NCI-H187 treated with DMSO at 0.1 percent for 48 hours (cell line): ENCODE measurements around the gene USP4.

Experiments
- DNase-seq: peaks from one replicate; lab custom pipeline; 2025; lab: John Stamatoyannopoulos, UW

The USP4 gene

DNA sequence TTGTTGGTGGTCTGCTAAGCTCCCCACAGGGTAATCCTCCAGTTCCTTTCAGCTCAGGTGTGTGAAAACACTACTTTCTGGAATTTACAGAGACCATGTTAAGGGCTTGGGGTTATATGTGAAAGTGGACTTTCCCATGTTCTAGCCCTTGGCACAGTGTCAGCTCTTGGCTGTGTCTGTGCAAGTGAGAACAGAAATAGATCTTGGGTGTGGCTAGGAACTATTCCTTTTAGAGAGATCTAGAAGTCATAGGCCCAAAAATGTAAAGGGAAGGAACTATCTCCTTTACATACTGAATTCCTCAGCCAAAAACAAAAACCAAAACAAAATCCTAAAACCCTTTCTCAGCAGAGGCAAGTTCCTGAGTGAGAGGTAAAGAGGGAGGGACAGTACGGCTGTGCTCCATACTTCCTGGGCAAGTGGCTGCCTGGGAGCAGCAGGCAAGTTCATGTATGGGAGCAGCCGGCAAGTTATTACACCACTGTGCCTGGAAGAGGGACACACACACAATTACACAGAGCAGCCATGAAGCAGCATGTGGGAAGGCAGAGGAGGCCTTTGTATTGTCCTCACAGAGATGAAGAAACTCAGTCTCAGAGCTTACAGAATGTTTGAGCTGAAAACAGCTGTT lies 43.0 kb downstream of the USP4 start:
- DNase-seq = no peak

DNA sequence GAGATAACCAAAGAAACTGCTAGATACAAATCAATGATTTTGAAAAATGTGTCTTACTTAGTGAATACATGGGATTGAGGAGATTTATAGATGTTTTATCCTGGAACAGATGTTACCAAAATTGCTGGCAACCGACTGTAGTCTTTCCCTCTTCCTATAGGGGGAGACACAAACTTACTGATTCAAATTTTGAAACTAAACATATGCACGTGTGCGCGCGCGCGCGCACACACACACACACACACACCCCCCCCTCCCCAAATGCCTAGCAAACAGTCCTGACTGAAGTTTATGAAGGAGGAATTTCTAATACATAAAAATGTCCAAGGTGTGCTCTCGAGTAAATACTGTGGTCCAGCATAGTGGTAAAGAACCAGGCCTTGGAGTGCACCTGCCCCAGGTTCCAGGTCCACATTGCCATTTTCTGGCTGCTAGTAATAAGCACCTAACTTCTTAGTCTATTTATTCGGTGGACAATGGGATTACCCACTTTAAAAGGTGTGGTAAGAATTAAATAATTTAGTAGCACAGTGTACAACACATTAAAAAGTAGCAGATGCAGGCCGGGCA lies 44.3 kb downstream of the USP4 start:
- DNase-seq = no peak

DNA sequence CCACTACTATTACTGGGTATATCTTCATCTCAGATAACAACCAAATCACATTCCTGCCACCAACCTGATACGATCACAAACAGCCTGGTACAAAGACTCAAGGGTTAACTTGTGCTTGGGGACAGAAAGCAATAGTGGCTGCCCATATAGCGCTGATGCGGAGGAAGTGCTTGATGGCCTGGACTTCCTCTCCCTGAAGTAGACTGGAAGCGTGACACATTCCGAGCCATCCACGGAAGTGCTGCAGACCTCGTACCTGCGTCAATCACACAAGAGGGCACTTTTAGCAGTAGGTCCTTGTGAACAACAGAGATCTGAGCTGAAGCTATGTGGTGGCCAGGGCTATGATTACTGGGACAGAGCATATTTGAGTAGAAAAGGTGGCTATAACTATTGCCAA lies 45.5 kb downstream of the USP4 start:
- DNase-seq = no peak

DNA sequence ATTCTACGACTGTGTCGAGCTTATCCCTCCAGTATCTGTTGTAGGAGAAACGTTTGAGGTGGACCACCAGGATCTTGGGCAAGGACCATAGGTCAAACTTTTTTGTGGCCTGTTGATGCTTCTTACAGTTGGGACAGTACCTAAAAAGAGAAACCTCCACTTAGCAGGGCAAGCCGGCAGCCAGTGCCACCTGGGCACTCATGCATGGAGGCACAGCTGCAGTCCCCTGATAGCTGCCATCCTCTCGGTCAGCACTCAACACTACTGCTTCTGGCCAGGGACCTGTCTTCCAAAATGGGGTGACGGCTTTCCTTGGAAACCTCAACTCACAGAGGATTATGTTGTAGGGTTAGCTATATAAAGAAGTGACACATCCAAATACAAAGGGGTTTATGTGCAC lies 55.9 kb downstream of the USP4 start:
- DNase-seq = no peak

DNA sequence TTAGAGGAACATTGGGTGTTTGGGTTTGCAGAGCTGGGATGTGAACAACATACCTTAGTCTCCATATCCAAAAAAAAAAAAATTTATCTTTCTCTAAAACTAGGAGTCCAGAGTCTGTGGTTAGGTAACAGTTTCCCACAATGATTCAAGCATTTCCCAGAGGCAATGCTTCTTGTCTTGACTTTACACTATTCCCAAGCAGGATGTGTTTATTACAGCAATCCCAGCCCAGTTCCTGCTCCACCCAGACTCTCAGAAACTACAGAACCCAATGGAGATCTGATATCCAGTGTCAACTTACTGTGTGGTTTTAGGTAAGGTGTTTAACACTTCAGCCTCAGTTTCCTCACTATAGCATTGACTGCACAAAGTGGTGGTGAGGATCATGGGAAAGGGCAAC lies 60.5 kb downstream of the USP4 start:
- no peak for DNase-seq

DNA sequence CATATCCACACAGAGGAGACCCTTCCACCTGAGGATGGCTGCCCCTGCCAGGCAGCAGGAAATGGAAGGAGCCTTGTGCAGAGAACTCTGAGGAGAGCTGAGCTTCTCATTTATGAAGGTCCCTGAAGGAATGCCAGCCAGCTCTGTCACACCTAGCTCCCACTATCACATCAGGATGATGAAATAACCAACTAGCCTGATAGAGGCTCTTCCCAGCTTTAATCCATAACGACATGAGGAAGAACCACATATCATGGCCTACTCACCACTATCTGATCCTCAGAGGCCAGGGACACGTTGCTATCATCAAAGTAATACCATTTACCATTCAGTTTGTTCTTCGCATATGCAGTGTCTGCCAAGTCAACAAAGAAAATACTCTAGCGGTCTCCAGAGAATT lies 61.3 kb downstream of the USP4 start:
- no peak for DNase-seq

DNA sequence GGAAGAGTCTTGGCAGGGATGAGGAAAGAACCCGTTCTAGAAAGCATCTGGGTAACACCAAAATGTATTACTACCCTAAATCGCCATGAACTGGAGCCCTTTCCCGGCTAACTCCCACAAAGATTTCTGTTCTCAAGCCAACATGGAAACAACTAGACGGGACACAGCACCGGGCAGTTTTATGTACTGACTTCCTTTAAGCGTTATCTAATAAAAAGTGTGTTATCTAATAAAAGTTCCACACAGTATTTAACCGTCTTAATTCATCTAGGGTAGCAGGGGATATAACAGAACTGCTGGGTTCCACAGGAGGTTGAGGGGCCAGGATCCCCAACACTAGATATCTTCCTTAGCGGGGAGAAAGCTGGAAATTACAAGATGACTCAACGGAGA lies 62.5 kb downstream of the USP4 start:
- DNase-seq = no peak

DNA sequence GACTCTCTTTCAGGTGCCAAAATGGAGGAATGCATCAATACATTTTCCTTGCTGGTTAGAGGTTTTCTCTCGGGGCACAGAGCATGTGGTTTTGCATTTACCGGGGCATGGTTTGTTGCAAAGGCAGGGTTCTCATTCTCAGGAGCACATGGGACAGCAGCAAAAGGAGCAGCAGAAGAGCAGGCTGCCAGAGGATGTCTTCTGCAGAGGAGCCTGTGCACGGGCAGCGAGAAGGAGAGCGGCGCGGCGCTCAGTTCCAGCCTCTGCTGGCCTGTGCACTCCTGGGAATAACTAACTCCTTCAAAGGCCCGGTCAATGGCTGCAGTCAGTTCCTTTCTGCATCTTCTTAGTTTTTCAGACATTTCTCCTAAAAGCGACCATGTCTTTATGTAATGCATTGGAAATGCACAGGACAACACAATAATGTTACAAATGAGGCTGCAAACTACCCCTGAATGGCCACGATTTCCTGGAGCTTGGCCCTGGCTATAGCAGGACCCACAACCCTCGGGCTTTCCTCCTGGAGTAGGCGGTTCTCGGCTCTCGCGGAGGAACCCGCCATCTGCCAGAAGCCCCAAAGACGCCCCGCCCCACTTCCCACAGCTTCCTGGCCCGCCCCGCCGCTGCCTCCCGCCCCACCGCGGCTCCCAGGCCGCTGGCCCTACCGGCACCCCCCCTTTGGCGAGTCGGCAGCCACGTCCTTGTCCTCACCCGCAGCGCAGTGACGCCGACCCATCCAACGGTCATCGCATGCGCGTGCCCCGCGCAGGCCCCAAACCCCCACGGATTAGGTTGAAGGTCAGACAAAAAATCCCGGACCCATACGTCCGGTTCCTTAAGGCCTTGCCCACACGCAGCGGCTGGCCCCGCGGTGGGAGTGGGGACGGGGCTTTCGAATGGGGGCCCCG lies 63.1 kb downstream of the USP4 start, which contains the start of gene C3orf62:
Gene C3orf62 (minus strand): TSS at position 758 of the 908 bp plus-strand sequence. CDS start 360 bp downstream, at position 398.
- DNase-seq = no peak

DNA sequence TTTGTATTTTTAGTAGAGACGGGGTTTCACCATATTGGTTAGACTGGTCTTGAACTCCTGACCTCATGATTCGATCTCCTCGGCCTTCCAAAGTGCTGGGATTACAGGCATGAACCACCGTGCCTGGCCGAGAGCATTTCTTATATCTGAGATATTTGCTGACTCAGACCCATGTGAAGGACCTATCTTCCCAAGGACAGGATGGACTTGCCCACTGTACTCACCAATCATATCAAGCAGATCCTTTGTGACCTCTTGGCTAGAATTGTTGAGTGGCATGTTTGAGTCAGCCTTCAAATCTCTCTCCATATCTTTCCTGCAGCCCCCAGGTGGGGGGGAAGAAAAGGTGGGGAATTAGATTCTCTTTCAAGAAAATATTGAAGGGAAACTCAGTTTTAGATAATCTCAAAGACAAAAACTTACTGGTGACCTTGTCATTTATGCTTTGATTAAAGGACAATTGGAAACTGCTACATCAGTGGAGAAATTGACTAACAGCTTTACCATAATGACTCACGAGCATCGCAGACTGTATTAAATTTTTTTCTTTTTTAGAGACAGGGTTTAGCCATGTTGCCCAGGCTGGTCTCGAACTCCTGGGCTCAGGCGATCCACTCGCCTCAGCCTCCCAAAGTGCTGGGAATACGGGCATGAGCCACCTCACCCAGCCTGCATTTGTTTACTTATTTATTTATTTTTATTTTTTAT lies 65.9 kb downstream of the USP4 start:
- DNase-seq = no peak

DNA sequence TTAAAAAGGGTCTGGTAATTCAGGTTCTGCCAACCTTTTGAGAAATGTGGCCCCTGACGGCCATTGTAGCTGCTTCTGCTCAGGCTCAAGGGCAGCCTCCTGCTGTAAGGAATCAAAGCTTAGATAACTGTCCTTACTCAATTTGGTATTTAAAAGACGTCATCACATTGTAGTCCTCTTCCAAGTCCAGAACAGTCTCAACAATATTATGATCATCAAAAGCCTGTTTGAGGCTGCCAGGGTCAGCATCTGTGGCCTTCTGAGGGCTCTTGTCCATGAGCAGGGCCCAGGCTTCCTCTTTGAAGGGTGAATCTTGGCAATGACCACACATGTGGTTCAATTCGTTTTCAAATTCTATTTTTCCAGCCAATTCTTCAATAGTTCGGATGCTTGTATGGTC lies 68.8 kb downstream of the USP4 start:
- no peak for DNase-seq

DNA sequence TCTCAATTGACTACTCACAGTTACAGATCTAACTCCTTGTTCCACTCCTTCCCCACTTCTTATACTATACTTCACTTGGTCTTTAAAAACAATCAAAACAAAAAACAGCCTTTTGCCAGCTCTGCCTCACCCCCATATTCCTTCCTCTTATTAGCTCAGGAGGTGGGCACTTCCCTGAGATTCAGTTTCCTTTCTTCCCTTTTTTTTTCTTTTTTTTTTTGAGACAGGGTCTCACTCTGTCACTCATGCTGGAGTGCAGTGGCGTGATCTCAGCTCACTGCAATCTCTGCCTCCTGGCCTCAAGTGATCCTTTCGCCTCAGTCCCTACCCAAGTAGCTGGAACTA lies 69.7 kb downstream of the USP4 start:
- DNase-seq = no peak

DNA sequence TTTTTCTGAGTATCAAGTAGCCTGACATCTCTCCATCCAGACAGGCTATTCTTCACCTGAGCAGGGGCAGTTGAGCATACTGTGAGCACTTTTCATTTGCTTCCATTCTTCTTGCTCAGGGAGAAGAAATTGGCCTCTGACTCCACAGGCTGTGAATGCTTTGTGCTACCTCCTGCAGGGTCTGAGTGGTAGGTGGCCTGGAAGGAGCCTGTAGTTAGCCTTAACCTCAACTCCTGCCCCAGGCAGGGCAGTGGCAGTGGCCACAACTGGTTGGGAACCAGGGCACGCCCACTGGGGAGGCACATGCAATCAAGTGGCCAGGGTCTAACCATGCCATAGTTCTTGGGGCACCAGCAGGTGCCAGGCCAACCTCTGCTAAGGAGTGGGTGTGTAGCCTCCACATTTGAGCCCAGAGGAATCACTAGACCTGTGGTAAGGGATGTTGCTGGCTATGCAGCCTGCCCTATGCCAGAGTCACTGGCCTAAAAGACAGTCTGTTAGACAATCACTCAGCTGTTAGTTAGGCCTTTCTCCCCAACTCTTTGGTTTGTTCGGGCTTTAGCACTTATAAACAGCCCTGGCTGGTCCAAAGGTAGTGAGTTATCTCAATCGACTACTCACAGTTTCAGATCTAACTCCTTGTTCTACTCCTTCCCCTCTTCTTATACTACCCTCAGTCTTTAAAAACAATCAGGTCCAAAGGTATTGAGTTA lies 70.3 kb downstream of the USP4 start:
- no peak for DNase-seq

DNA sequence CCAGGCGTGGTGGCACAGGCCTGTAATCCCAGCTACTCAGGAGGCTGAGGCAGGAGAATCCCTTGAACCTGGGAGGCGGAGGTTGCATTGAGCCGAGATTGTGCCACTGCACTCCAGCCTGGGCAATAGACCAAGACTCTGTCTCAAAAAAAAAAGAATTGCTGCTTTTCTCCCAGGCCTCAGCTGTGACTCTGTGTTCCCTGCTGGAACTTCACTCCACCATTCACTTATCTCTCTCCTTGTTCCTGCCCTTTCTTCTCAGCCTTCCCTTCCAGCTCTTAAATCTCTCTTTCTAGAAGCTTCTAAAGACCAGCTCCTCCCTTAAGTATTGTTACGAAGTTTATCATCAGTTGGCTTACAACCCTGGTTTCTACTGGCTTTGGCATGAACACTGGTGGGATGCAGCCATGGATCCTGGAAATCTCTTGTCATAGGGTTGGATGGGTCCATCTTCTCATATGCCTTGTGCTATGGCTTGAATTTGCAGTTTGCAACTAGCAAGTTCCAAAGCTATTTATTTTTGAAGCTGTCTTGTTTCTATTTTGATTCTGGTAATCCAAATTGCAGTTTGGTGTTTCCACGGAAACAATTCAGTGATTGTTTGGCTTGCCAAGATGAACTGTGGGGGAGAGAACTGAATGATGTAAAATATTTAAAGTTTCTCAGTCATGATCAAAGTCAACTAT lies 73.3 kb downstream of the USP4 start:
- no peak for DNase-seq

DNA sequence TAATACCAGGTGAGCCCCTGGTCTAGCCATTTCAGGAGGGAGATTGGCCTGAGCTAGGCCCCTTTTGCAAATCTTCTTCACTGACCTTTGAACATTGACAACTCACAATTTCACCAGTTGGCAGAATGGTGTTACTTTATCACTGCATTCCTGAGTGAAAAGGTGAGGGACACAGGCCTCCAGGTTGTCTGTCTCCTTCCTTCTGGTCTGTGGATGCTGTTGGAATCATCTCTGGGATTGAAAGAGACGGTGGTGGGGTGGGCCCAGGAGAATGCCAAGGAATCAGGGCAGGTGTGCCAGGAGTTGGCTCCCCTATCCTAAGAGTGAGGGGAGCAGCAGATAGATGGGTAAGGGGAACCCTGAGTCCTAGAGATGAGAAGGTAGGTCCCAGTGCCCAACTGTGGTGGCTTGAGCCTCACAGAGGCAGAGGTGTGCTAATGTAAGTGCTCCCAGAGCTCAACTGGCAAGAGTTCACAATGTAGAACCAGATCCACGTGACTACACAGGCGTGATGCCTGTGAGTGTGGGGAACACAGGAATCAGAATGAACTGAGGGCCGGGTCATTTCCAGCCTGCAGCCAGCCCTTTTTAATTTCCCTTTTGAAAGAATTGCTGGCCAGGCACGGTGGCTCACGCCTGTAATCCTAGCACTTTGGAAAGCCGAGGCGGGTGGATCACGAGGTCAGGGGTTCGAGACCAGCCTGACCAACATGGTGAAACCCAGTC lies 74.0 kb downstream of the USP4 start:
- no peak for DNase-seq

DNA sequence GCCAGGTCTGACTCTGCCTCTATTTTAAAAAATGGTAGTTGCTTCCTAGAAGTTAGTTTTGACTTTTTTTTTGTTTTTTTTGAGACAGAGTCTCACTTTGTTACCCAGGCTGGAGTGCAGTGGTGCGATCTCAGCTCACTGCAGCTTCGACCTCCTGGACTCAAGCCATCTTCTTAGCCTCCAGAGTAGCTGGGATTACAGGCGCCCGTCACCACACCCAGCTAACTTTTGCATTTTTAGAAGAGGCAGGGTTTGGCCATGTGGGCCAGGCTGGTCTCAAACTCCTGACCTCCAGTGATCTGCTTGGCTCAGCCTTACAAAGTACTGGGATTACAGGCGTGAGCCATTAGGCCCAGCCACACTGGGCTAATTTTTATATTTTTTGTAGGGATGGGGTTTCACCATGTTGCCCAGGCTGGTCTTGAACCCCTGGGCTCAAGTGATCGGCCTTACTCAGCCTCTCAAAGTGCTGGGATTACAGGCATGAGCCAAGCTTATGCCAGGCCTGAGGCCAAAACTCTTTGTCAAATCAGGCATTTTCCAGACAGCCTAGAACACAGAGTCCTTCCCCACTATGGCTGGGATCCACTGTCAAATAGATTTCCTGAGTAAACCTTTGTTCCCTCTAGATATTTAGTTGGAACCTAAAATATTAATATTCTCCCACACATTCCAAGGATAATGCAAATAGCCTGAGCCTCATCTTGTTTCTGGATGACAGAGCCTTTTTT lies 76.5 kb downstream of the USP4 start:
- no peak for DNase-seq

DNA sequence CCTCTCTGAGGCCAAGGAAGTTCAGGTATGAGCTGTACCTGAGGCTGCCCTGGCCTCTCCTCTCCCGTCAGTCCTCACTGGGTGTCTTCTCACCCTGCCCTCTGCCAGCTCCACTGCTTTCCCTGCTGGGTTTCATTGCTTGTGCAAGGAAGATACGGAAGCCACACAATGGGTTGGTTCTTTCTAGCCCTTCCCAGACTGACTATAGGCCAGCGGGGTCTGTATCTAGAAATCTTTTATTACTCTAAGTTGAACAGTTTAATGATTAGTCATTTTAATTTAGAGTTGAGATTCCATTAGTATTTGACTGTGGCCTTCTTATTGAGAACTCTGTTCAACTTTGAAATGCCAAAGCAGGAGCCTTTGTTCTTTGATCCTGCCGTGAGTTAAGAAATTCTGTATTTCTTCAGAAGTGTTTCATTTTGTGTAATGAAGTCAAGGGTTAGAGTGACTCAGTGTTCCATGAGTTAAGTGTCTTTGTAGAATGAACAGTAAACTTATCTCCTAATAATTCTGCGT lies 79.0 kb downstream of the USP4 start:
- no peak for DNase-seq

DNA sequence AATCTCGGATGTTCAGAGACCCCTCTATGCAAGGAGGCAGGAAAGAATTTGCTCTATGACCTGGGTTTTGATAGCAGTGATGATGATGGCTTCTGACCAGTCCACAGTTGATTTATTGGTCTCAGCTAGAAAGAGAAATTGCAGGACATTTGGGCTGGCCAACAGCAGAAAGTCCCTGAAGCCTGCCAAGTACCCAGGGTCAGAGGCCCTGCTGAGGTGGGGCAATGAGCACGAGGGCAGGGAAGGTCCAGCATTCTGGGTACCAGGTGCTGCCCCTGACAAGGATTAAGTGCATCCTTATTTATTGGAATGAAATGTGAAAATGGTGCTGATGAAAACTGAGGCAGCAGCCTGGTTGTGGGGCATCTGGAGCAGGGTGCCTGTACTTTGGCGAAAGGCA lies 82.7 kb downstream of the USP4 start:
- no peak for DNase-seq

DNA sequence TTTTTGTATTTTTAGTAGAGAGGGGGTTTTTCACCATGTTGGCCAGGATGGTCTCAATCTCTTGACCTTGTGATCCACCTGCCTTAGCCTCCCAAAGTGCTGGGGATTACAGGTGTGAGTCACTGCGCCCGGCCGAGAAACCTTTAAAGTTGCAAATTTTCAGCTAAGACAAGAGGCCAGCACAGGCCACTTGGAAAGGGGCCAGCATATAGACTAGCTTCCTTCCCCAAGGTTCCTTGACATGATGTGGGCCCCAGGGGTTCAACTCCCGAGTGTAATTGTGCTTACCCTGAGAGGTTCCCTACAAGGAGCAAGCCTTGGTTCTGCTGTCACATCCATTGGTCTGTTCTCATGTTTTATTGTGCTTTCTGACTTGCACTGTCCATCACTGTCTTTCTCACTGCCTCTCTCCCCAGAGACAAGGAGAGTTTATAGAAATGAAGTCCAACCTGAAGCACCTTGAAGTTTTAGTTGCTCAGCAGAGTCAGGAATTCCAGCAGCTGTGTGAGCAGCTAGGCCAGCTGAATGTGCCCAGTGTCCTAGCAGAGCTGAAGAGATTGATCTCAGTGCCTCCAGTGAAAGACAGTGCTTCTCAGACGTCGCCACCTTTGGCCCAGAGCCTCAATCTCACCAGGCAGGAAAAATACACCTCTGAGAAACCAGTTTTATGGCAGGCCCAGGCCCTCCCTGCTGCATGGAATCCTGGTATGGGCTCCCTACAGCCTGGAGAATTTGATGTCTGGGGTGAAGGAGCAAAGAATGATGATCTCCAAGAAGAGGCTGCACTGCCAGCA lies 83.9 kb downstream of the USP4 start:
- no peak for DNase-seq

DNA sequence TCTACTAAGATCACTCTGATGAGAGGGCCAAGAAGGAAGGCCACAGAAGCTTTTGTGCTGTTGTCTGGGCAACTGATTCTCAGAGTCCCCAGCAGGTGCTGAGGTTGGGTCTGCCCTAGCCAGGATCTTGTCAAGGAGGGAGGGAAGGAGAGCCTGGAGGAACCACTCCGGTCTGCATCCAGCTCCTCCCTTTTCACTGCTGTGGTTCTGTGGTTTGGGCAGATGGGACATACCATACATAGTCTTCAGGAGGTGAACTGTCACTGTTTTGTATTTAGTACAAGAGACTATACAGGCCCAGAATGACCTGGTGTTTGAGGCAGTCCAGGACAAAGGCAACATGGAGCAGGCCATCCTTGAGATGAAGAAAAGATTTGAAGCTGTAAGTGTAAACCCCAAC lies 84.7 kb downstream of the USP4 start:
- DNase-seq = no peak
